Measurements from ENCODE around the gene SP140L. TPM values are rescaled to one million over a fixed set of nuclear protein-coding genes. Genes with fewer than 3 reads are reported as not detected.

Gene SP140L
- total and polyA plus RNA-seq, 10 of the 15 experiments (the other 5 are each of a cell fraction or from before 2014, with no cell fraction given) = 4.7 to 28.6 (median 15.0) TPM

GRCh38 chr2:230318190-230319121 is 8.5 kb upstream of the SP140L start (continued):
- TF ChIP-seq RAD51 (IDR thresholded peaks at IDR 0.05) = no peak
- TF ChIP-seq ZNF384 (IDR thresholded peaks at IDR 0.05; ENCODE audit: borderline replicate concordance, low read depth, low read length) = no peak
- TF ChIP-seq GATAD2B (conservative IDR thresholded peaks at IDR 0.05; ENCODE audit: low read depth) = no peak; the same call in 1 of the 2 replicates
- TF ChIP-seq EP300 (IDR thresholded peaks at IDR 0.05; ENCODE audit: borderline replicate concordance in 1 of 2, control insufficient read depth in 1 of 2, low read depth in 2 of 2, low read length in 2 of 2) = no peak
- no peak; the same call in 1 of the 2 replicates for TF ChIP-seq SMAD5 (IDR thresholded peaks at IDR 0.05; ENCODE audit: low read depth)
- TF ChIP-seq ELK1 (IDR thresholded peaks at IDR 0.05; ENCODE audit: low read depth, low read length) = no peak
- TF ChIP-seq, protein P1, sequence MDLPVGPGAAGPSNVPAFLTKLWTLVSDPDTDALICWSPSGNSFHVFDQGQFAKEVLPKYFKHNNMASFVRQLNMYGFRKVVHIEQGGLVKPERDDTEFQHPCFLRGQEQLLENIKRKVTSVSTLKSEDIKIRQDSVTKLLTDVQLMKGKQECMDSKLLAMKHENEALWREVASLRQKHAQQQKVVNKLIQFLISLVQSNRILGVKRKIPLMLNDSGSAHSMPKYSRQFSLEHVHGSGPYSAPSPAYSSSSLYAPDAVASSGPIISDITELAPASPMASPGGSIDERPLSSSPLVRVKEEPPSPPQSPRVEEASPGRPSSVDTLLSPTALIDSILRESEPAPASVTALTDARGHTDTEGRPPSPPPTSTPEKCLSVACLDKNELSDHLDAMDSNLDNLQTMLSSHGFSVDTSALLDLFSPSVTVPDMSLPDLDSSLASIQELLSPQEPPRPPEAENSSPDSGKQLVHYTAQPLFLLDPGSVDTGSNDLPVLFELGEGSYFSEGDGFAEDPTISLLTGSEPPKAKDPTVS (IDR thresholded peaks at IDR 0.05; ENCODE audit: low read depth, low read length) = no peak
- TF ChIP-seq NFYB (IDR thresholded peaks at IDR 0.05; ENCODE audit: insufficient read depth, low read depth, low read length) = no peak
- TF ChIP-seq KDM1A (IDR thresholded peaks at IDR 0.05; ENCODE audit: borderline replicate concordance) = no peak
- TF ChIP-seq CREM (IDR thresholded peaks at IDR 0.05; ENCODE audit: low read depth) = 0 out of 2 replicates have a peak, but pooled peaks have one; percentile 7
- 0 out of 2 replicates have a peak, but pooled peaks have one; percentile 6 for TF ChIP-seq IRF4 (IDR thresholded peaks at IDR 0.05; ENCODE audit: low read depth, low read length)
- no peak for TF ChIP-seq PAX5 (IDR thresholded peaks at IDR 0.05; ENCODE audit: borderline replicate concordance, low read depth, low read length)
- TF ChIP-seq, protein P2, sequence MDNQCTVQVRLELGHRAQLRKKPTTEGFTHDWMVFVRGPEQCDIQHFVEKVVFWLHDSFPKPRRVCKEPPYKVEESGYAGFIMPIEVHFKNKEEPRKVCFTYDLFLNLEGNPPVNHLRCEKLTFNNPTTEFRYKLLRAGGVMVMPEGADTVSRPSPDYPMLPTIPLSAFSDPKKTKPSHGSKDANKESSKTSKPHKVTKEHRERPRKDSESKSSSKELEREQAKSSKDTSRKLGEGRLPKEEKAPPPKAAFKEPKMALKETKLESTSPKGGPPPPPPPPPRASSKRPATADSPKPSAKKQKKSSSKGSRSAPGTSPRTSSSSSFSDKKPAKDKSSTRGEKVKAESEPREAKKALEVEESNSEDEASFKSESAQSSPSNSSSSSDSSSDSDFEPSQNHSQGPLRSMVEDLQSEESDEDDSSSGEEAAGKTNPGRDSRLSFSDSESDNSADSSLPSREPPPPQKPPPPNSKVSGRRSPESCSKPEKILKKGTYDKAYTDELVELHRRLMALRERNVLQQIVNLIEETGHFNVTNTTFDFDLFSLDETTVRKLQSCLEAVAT (IDR thresholded peaks at IDR 0.05) = no peak
- TF ChIP-seq LARP7 (IDR thresholded peaks at IDR 0.05) = no peak
- no peak for TF ChIP-seq SUZ12 (IDR thresholded peaks at IDR 0.05; ENCODE audit: unreplicated experiment)
- TF ChIP-seq JUNB (IDR thresholded peaks at IDR 0.05) = no peak
- no peak for TF ChIP-seq MAX (IDR thresholded peaks at IDR 0.05; ENCODE audit: low read depth, low read length)
- no peak for TF ChIP-seq SIX5 (IDR thresholded peaks at IDR 0.05; ENCODE audit: low read depth, low read length, severe bottlenecking)
- TF ChIP-seq TARDBP (IDR thresholded peaks at IDR 0.05; ENCODE audit: borderline replicate concordance) = no peak
- no peak for TF ChIP-seq ZBTB40 (IDR thresholded peaks at IDR 0.05; ENCODE audit: borderline replicate concordance)

Data from GM12878 (cell line).